ENCODE data around the gene MGAT1. TPM values are rescaled to one million over a fixed set of nuclear protein-coding genes. Genes with fewer than 3 reads are reported as not detected.
A peak's percentile ranks its signal among the peaks of the same experiment; 100 is the strongest.

Gene MGAT1
- total RNA-seq, 1 experiment from 2014 or later: 49.9 TPM

DNA sequence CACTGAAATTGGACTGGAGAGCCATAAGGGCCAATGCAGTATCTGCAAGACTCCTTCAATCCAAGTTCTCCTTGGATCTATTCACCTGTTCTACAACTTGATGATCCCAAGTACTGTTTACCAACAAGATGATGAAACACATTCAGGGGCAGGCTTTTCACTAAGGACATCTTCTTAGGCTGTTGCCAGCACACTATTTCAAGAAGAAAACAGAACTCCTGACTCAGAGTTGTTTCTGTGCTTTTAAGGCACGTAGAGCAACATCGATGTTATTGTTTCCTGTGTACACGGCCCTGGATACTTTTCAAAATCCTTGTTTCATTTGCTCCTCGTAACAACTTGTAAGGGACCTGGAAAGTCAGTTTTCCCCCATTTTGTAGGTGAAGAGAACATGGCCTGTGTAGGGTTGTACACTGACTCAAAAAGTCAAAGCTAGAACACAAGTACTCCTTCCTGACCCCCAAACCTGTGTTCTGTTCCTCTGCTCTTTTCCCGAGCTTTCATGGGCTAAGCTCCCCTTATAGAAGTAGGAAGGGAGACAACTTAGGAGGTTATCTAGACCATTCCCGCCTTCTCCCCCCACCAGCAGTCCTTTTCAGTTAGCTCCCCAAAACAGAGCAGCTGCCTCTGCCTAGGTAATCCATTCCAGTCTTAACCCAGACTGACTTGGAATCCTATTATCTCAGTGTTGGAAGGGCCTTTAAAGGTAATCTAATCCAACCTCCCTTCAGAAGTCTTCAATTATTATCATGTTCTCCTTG, 5.2 kb upstream of the MGAT1 start:
- no peaks in the 10 kb centered on the region for H3K9me3 ChIP-seq (ENCODE audit: low read depth, low read length, poor library complexity, severe bottlenecking)
- DNase-seq (ENCODE audit: low spot score): no peak
- ChIA-PET CTCF (no interaction called here), POLR2A (ENCODE audit: low non-redundant PET) (no interaction called here)
- no peaks in the 10 kb centered on the region for H3K36me3 ChIP-seq (ENCODE audit: insufficient read depth, low read length, poor library complexity, severe bottlenecking)
- intact Hi-C loops (cut with micrococcal nuclease; ENCODE audit: unreplicated experiment): no loop called here
- TF ChIP-seq, protein P1, sequence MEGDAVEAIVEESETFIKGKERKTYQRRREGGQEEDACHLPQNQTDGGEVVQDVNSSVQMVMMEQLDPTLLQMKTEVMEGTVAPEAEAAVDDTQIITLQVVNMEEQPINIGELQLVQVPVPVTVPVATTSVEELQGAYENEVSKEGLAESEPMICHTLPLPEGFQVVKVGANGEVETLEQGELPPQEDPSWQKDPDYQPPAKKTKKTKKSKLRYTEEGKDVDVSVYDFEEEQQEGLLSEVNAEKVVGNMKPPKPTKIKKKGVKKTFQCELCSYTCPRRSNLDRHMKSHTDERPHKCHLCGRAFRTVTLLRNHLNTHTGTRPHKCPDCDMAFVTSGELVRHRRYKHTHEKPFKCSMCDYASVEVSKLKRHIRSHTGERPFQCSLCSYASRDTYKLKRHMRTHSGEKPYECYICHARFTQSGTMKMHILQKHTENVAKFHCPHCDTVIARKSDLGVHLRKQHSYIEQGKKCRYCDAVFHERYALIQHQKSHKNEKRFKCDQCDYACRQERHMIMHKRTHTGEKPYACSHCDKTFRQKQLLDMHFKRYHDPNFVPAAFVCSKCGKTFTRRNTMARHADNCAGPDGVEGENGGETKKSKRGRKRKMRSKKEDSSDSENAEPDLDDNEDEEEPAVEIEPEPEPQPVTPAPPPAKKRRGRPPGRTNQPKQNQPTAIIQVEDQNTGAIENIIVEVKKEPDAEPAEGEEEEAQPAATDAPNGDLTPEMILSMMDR (conservative IDR thresholded peaks at IDR 0.05; ENCODE audit: low read depth, low read length): no peak
- TF ChIP-seq EZH2 (IDR thresholded peaks at IDR 0.05; ENCODE audit: borderline replicate concordance, low read depth, low read length, poor library complexity, severe bottlenecking): no peak
- H3K4me1 ChIP-seq (ENCODE audit: insufficient read depth, low read length, poor library complexity, severe bottlenecking): peaks cover 18% of the 10 kb centered on the region
- BruUV-seq (replicated peaks): no TSS peak
- peak overlapping the region; percentile 59 for H3K4me3 ChIP-seq (ENCODE audit: low read depth, low read length, poor library complexity, severe bottlenecking)
- no peaks in the 10 kb centered on the region for H3K27me3 ChIP-seq (replicated peaks; ENCODE audit: insufficient read depth, low read depth, low read length, poor library complexity)
- peak overlapping the region; percentile 59 for H3K27ac ChIP-seq (ENCODE audit: low read depth, low read length, poor library complexity, severe bottlenecking)

DNA sequence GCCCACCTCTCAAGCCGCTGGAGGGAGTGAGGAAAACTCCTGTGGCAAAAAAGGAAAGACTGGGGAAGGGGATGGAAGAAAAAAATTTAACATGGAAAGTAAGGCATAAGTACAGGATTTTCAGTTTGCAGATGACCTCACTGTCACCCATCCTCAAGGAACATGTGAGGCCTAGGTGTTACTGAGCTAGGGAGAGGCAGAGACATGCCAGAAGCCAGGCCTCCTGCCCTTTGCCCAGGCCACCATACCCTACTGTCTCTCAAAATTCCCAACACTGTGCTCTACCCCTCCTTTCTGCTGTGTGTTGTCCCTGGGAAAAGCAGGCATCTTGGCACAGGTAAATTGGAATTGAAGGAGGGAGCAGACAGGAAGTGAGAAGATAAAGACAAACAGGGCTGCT, 4.4 kb upstream of the MGAT1 start:
- no TSS peak for BruUV-seq (replicated peaks)
- intact Hi-C loops (cut with micrococcal nuclease; ENCODE audit: unreplicated experiment): no loop called here
- H3K27me3 ChIP-seq (replicated peaks; ENCODE audit: insufficient read depth, low read depth, low read length, poor library complexity): no peaks in the 10 kb centered on the region
- no peak overlapping the region for H3K27ac ChIP-seq (ENCODE audit: low read depth, low read length, poor library complexity, severe bottlenecking)
- POLR2A ChIA-PET (ENCODE audit: low non-redundant PET): no interaction called here
- CTCF ChIA-PET: no interaction called here
- H3K36me3 ChIP-seq (ENCODE audit: insufficient read depth, low read length, poor library complexity, severe bottlenecking): no peaks in the 10 kb centered on the region
- DNase-seq (ENCODE audit: low spot score): no peak
- H3K9me3 ChIP-seq (ENCODE audit: low read depth, low read length, poor library complexity, severe bottlenecking): no peaks in the 10 kb centered on the region
- H3K4me1 ChIP-seq (ENCODE audit: insufficient read depth, low read length, poor library complexity, severe bottlenecking): peaks cover 18% of the 10 kb centered on the region
- TF ChIP-seq EZH2 (IDR thresholded peaks at IDR 0.05; ENCODE audit: borderline replicate concordance, low read depth, low read length, poor library complexity, severe bottlenecking): no peak
- TF ChIP-seq, protein P1 (conservative IDR thresholded peaks at IDR 0.05; ENCODE audit: low read depth, low read length): no peak
- no peak overlapping the region for H3K4me3 ChIP-seq (ENCODE audit: low read depth, low read length, poor library complexity, severe bottlenecking)

DNA sequence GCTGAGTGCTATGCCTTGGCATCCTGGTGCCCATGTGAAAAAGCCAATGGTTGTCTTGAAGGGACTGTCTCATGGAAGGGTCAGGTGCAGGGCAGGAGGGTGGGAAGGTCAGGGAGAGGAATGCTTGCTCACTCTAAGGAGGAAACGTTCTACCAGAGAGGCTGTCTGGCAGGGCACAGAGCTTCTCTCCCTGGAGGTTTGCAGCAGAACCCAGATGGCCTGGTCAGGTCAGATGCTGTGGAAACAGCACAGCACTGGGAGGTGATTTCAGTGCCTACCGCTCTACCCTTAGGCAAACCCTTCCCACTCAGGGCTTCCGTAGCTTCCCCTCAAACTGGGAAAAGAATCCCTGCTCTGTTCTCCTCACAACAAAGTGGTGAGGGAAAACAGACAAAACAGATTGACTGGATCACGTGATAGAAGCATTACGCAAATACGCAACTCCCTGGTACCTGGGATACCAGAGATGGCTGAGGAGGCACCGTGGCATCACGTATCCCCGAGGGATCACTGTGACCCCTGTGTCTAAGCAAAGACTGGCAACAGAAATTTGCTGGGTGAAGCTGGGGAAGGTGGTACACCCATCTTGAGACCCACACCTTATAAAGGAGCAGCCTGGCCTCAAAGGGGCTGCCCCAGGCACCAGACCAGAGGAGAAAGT, 3.9 kb upstream of the MGAT1 start:
- BruUV-seq (replicated peaks): no TSS peak
- H3K9me3 ChIP-seq (ENCODE audit: low read depth, low read length, poor library complexity, severe bottlenecking): no peaks in the 10 kb centered on the region
- H3K4me1 ChIP-seq (ENCODE audit: insufficient read depth, low read length, poor library complexity, severe bottlenecking): peaks cover 22% of the 10 kb centered on the region
- POLR2A ChIA-PET (ENCODE audit: low non-redundant PET): no interaction called here
- TF ChIP-seq, protein P1 (conservative IDR thresholded peaks at IDR 0.05; ENCODE audit: low read depth, low read length): no peak
- no peak for TF ChIP-seq EZH2 (IDR thresholded peaks at IDR 0.05; ENCODE audit: borderline replicate concordance, low read depth, low read length, poor library complexity, severe bottlenecking)
- no peak overlapping the region for H3K27ac ChIP-seq (ENCODE audit: low read depth, low read length, poor library complexity, severe bottlenecking)
- no peaks in the 10 kb centered on the region for H3K36me3 ChIP-seq (ENCODE audit: insufficient read depth, low read length, poor library complexity, severe bottlenecking)
- CTCF ChIA-PET: no interaction called here
- DNase-seq (ENCODE audit: low spot score): no peak
- H3K27me3 ChIP-seq (replicated peaks; ENCODE audit: insufficient read depth, low read depth, low read length, poor library complexity): no peaks in the 10 kb centered on the region
- intact Hi-C loops (cut with micrococcal nuclease; ENCODE audit: unreplicated experiment): no loop called here
- no peak overlapping the region for H3K4me3 ChIP-seq (ENCODE audit: low read depth, low read length, poor library complexity, severe bottlenecking)

Measured in A673 (cell line).